ENCODE measurements around the gene SLC30A3.

SLC30A3 gene

GRCh38 chr2:27203741-27204140, 59.1 kb downstream of the SLC30A3 start:
- DNase-seq (no peak), ATAC-seq (no peak)
- H3K27ac Mint-ChIP-seq, result no peak overlapping the region
- H3K4me1 Mint-ChIP-seq, result peaks cover 10% of the 10 kb centered on the region
- no peaks in the 10 kb centered on the region for H3K9me3 Mint-ChIP-seq
- H3K27me3 Mint-ChIP-seq, result no peaks in the 10 kb centered on the region
- no peak overlapping the region for H3K4me3 Mint-ChIP-seq
- H3K36me3 Mint-ChIP-seq (ENCODE audit: low read depth), result peaks cover 50% of the 10 kb centered on the region

Data from activated naive CD8-positive, alpha-beta T cell treated with anti-CD3 and anti-CD28 coated beads, Interleukin-2, amount 50 U/mL, for 24 hours (primary cell).